HCT116 (cell line): ENCODE results near the gene APOBEC3C. TPM values are rescaled to one million over a fixed set of nuclear protein-coding genes. Genes with fewer than 3 reads are reported as not detected.

ENCODE experiments used
- ATAC-seq: fragments of 200-7000 bp; cut with Tn5 transposase; 2 replicates; pipeline ENCODE4 v1.9.1; 2020; ENCODE audit warnings: mild to moderate bottlenecking, moderate library complexity
- BruUV-seq: library from RNA; stranded (reverse); fragments of 400-500 nt; replicated peaks from 2 replicates; lab custom pipeline; 2021; lab: Mats Ljungman, UMichigan
- CTCF ChIA-PET: fragments of 300-600 bp; sonication (Branson Sonifier 250); formaldehyde crosslinking; loops from one replicate; lab custom pipeline; 2021; ENCODE audit warnings: antibody characterized with exemption; lab: Charles Lee
- POLR2A ChIA-PET: fragments of 300-600, 350-600 bp; sonication (Branson Sonifier 250); formaldehyde crosslinking; loops from one replicate; lab custom pipeline; 2021; ENCODE audit warnings: antibody characterized with exemption; lab: Charles Lee
- RAD21 ChIA-PET, 2 experiments: fragments of 300-600 bp; sonication (Branson Sonifier 250); formaldehyde crosslinking; loops; one replicate each; lab custom pipeline; 2023; ENCODE audit warnings: low total read pairs in 2 of 2; ENCODE audit not compliant: uncharacterized antibody in 2 of 2, unreplicated experiment in 2 of 2, low non-redundant PET in 1 of 2; lab: Charles Lee
- DNase-seq: peaks from one replicate; pipeline ENCODE4 v3.0.0-alpha.2; 2010; ENCODE audit warnings: low read depth, low spot score
- H2AFZ ChIP-seq: fragments of 200-600 bp; shearing (Covaris generic), sonication (generic); 2 replicates; pipeline ENCODE4 v1.6.1; 2017; ENCODE audit warnings: low read depth, mixed run types, mixed read lengths, antibody characterized with exemption, low read length; ENCODE audit not compliant: poor library complexity, severe bottlenecking
- H3K27ac ChIP-seq: 2 replicates; pipeline ENCODE4 v1.5.1; 2012; ENCODE audit warnings: low read depth, low read length
- H3K27me3 ChIP-seq: fragments of 200-600 bp; sonication (generic); 2 replicates; pipeline ENCODE4 v1.6.1; 2016; ENCODE audit warnings: mixed run types, low read length, mixed read lengths; ENCODE audit not compliant: insufficient read depth
- H3K36me3 ChIP-seq, 2 experiments: fragments of 200-500 bp in 1 of 2; fragments of 200-600 bp in 1 of 2; sonication (Bioruptor generic) in 1 of 2; sonication (generic) in 1 of 2; 2 replicates each; pipeline versions ENCODE4 v1.5.1 to v1.6.1; 2014 to 2016; ENCODE audit warnings: low read length in 2 of 2, inconsistent platforms in 1 of 2, mixed read lengths in 1 of 2, mixed run types in 1 of 2; ENCODE audit not compliant: insufficient read depth in 2 of 2, control insufficient read depth in 1 of 2
- H3K4me1 ChIP-seq, 2 experiments: fragments of 200-600 bp in 1 of 2; sonication (generic) in 1 of 2; 2 replicates each; pipeline versions ENCODE4 v1.5.1 to v1.6.1; 2012 to 2017; ENCODE audit warnings: low read length in 2 of 2, inconsistent platforms in 1 of 2, mild to moderate bottlenecking in 1 of 2, mixed read lengths in 1 of 2, mixed run types in 1 of 2, moderate library complexity in 1 of 2; ENCODE audit not compliant: insufficient read depth in 2 of 2, control insufficient read depth in 1 of 2
- H3K4me2 ChIP-seq: fragments of 200-600 bp; sonication (generic); 2 replicates; pipeline ENCODE4 v1.6.1; 2017; ENCODE audit warnings: mixed run types, low read length, mixed read lengths
- H3K4me3 ChIP-seq, 2 experiments: fragments of 200-600 bp in 1 of 2; sonication (generic) in 1 of 2; replicated peaks in 1 of 2; 2 replicates each; pipeline ENCODE4 v1.5.1; 2011 to 2016; ENCODE audit warnings: low read length in 2 of 2, control low read depth in 1 of 2, low read depth in 1 of 2, mild to moderate bottlenecking in 1 of 2, mixed read lengths in 1 of 2, mixed run types in 1 of 2
- H3K79me2 ChIP-seq: fragments of 200-600 bp; sonication (generic); 2 replicates; pipeline ENCODE4 v1.6.1; 2017; ENCODE audit warnings: mild to moderate bottlenecking, mixed run types, low read length, moderate library complexity, mixed read lengths; ENCODE audit not compliant: insufficient read depth
- H3K9ac ChIP-seq: fragments of 200-600 bp; sonication (generic); 2 replicates; pipeline ENCODE4 v1.6.1; 2016; ENCODE audit warnings: low read length, mixed read lengths
- H3K9me2 ChIP-seq: fragments of 200-600 bp; sonication (generic), shearing (Covaris generic); 2 replicates; pipeline ENCODE4 v1.6.1; 2017; ENCODE audit warnings: mixed run types, mild to moderate bottlenecking, moderate library complexity; ENCODE audit not compliant: insufficient read depth
- H3K9me3 ChIP-seq, 2 experiments: fragments of 200-500 bp in 1 of 2; fragments of 200-600 bp in 1 of 2; sonication (Bioruptor generic) in 1 of 2; sonication (generic) in 1 of 2; 2 replicates each; pipeline ENCODE4 v1.6.1; 2014 to 2017; ENCODE audit warnings: low read length in 2 of 2, mixed read lengths in 2 of 2, inconsistent platforms in 1 of 2, low read depth in 1 of 2, mild to moderate bottlenecking in 1 of 2, mixed run types in 1 of 2, moderate library complexity in 1 of 2; ENCODE audit not compliant: control insufficient read depth in 1 of 2, insufficient read depth in 1 of 2
- H4K20me1 ChIP-seq: fragments of 200-600 bp; sonication (generic), shearing (Covaris generic); 2 replicates; pipeline ENCODE4 v1.6.1; 2017; ENCODE audit warnings: mixed run types, mild to moderate bottlenecking, moderate library complexity; ENCODE audit not compliant: insufficient read depth
- CBX3 ChIP-seq: IDR thresholded peaks from 2 replicates; pipeline ENCODE4 v1.6.1; 2012; ENCODE audit warnings: low read depth
- ELF1 ChIP-seq: IDR thresholded peaks from 2 replicates; pipeline ENCODE4 v1.6.1; 2012; ENCODE audit warnings: low read depth, borderline replicate concordance
- EZH2phosphoT487 ChIP-seq: fragments of 200-600 bp; IDR thresholded peaks from 2 replicates; pipeline ENCODE4 v1.6.1; 2018; ENCODE audit warnings: antibody characterized with exemption, borderline replicate concordance
- MAX ChIP-seq: IDR thresholded peaks from 2 replicates; pipeline ENCODE4 v1.6.1; 2012
- POLR2AphosphoS5 ChIP-seq: IDR thresholded peaks from 2 replicates; pipeline ENCODE4 v1.6.1; 2011; ENCODE audit warnings: mild to moderate bottlenecking, low read depth, low read length, moderate library complexity
- RAD21 ChIP-seq: IDR thresholded peaks from 2 replicates; pipeline ENCODE4 v1.6.1; 2012; ENCODE audit warnings: low read depth, mild to moderate bottlenecking
- SIN3A ChIP-seq: IDR thresholded peaks from 2 replicates; pipeline ENCODE4 v1.6.1; 2012; ENCODE audit warnings: low read depth
- SRF ChIP-seq: IDR thresholded peaks from 2 replicates; pipeline ENCODE4 v1.6.1; 2012; ENCODE audit warnings: low read depth
- intact Hi-C: fragments of 100-400 bp; cut with micrococcal nuclease; formaldehyde crosslinking; loops from 2 replicates; pipeline ENCODE4 v1.10.0; 2022
- total RNA-seq: library from RNA; stranded (reverse); gene quantifications from one replicate; pipeline ENCODE4 v1.2.1, GENCODE V29; 2021; ENCODE audit not compliant: unreplicated experiment
- TF ChIP-seq, protein P1 (sequence below), 3 experiments: fragments of 200-600 bp in 1 of 3; sonication (generic) in 1 of 3; IDR thresholded peaks in 2 of 3; conservative IDR thresholded peaks in 1 of 3; 2 replicates each; pipeline ENCODE4 v1.5.1; 2012 to 2017; ENCODE audit warnings: low read depth in 2 of 3, low read length in 2 of 3, antibody characterized with exemption in 1 of 3, borderline replicate concordance in 1 of 3, control low read depth in 1 of 3, mild to moderate bottlenecking in 1 of 3, mixed read lengths in 1 of 3, mixed run types in 1 of 3, moderate library complexity in 1 of 3; ENCODE audit not compliant: insufficient read depth in 1 of 3

The APOBEC3C gene
- total RNA-seq, 1 experiment from 2014 or later: 40.2 TPM

DNA sequence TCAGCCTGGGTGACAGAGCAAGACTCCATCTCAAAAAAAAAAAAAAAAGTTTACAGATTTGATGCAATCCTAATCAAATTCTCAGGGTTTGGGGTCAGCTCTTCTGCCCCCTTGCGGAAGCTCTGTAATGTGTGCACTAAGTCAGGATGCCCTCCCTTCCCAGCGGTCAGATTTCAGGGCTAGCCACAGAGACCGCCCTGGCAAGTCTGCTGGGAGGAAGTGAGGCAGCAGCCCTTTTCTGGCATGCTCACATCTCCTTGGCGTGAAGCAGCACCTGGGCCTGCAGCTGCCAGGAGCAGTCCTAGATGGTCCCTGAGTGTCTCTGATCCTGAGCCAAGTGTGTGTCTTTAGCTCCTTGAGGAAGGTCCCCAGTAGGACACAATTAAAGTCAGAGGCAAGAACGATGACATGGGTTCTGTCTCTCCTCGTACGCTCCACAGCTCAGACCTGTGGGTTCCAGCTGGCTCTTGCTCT is 10.9 kb upstream of the APOBEC3C start:
- TF ChIP-seq CBX3 (peak; percentile 77), SIN3A (no peak), ELF1 (no peak), SRF (peak; percentile 85), POLR2AphosphoS5 (peak; percentile 49), EZH2phosphoT487 (no peak), MAX (peak; percentile 75), RAD21 (peak; percentile 86)
- TF ChIP-seq, protein P1, sequence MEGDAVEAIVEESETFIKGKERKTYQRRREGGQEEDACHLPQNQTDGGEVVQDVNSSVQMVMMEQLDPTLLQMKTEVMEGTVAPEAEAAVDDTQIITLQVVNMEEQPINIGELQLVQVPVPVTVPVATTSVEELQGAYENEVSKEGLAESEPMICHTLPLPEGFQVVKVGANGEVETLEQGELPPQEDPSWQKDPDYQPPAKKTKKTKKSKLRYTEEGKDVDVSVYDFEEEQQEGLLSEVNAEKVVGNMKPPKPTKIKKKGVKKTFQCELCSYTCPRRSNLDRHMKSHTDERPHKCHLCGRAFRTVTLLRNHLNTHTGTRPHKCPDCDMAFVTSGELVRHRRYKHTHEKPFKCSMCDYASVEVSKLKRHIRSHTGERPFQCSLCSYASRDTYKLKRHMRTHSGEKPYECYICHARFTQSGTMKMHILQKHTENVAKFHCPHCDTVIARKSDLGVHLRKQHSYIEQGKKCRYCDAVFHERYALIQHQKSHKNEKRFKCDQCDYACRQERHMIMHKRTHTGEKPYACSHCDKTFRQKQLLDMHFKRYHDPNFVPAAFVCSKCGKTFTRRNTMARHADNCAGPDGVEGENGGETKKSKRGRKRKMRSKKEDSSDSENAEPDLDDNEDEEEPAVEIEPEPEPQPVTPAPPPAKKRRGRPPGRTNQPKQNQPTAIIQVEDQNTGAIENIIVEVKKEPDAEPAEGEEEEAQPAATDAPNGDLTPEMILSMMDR (IDR thresholded peaks at IDR 0.05 in 2 of 3, conservative IDR thresholded peaks at IDR 0.05 in 1 of 3; ENCODE audit: borderline replicate concordance in 1 of 3, insufficient read depth in 1 of 3, low read depth in 2 of 3, low read length in 2 of 3): peak; percentile 72 to 92 (median 75)
- TF ChIP-seq, all 23 proteins: peak for 6
- ChIA-PET CTCF (interaction anchor here (0.7 to 3.0 kb wide), 14 partner anchors 9 to 951 kb away, joined by 3 to 58 read pairs (median 6); partner anchors contain the start of genes APOBEC3B and NPTXR), RAD21 (interaction anchor here (0.6 to 2.0 kb wide), 6 partner anchors 76 to 237 kb away, joined by 3 to 11 read pairs (median 6); no protein-coding TSS in a partner anchor), POLR2A (interaction anchor here (0.8 to 1.7 kb wide), 7 partner anchors 18 to 314 kb away, joined by 3 to 8 read pairs (median 3); no protein-coding TSS in a partner anchor)
- intact Hi-C loops: loop anchor here (1.0 to 2.0 kb wide), 4 partner anchors 76 to 234 kb away; no protein-coding TSS in a partner anchor
- Histone ChIP-seq H2AFZ (peak overlapping the region; percentile 76), H3K27me3 (no peaks in the 10 kb centered on the region), H3K4me2 (peak overlapping the region; percentile 69), H4K20me1 (no peaks in the 10 kb centered on the region), H3K9me3 (no peaks in the 10 kb centered on the region), H3K27ac (peak overlapping the region; percentile 3; the same call in 1 of the 2 replicates), H3K4me1 (peaks cover 7 to 13% of the 10 kb centered on the region in 2 experiments; a peak in 3 of 4 replicates), H3K9ac (no peak overlapping the region; the same call in 1 of the 2 replicates), H3K4me3 (no peak overlapping the region), H3K79me2 (no peaks in the 10 kb centered on the region), H3K36me3 (no peaks in the 10 kb centered on the region), H3K9me2 (no peaks in the 10 kb centered on the region)
- BruUV-seq: no TSS peak
- peak; percentile 80 for DNase-seq
- peak; percentile 97 for ATAC-seq
